Measurements from ENCODE around the gene BCL7C. TPM values are rescaled to one million over a fixed set of nuclear protein-coding genes. Genes with fewer than 3 reads are reported as not detected.

BCL7C gene
- total and polyA plus RNA-seq, 10 of the 15 experiments (the other 5 are each of a cell fraction or from before 2014, with no cell fraction given), result 1.1 to 30.5 (median 13.7) TPM

DNA sequence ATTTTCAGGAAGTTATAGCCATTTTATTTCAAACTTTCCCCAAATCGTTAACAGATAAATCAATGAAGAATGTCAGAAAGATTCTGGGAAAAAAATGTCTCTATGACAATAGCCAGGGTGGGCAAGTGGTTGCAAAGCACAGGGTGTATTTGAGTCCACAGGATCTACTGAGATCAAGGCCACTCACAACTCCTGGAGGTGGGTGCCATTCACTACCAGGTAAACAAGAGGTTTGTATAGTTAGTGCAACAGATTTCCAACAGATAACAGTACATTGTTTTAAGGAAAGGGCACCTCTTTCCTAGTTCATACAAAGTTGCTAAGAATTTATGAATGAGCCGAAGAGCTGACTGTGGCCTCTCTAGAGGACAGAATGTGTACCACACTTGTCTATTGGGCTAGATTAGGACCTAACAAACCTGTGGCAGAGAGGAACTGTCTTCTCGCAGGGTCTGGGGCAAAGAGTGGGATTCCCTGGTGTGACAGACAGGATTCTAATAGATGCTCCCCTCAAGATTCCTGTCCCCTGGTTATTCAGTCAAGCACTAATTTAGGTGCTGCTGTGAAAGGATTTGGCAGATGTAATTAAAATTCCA lies 54.9 kb downstream of the BCL7C start:
- ChIA-PET RAD21 (ENCODE audit: unreplicated experiment) (interaction anchor here (1.1 kb wide), 1 partner anchor 103 kb away, joined by 4 read pairs; no protein-coding TSS in a partner anchor), CTCF (interaction anchor here (0.6 to 2.5 kb wide), 7 partner anchors 25 to 122 kb away, joined by 3 to 7 read pairs (median 4); no protein-coding TSS in a partner anchor), POLR2A (interaction anchor here (0.5 to 1.1 kb wide), 2 partner anchors 51 to 67 kb away, joined by 3 to 4 read pairs; no protein-coding TSS in a partner anchor), SMC1A (ENCODE audit: uncharacterized antibody, unreplicated experiment) (interaction anchor here (0.8 to 1.3 kb wide), 3 partner anchors 14 to 62 kb away, joined by 3 to 4 read pairs (median 3); no protein-coding TSS in a partner anchor)
- no peak for DNase-seq (ENCODE audit: low read depth, low spot score)
- no TSS peak for BruUV-seq (replicated peaks)
- H3K4me2 ChIP-seq (ENCODE audit: control insufficient read depth, insufficient read depth), result no peak overlapping the region
- no peak overlapping the region for H3K27ac ChIP-seq (ENCODE audit: control insufficient read depth, insufficient read depth)
- intact Hi-C loops (cut with micrococcal nuclease; ENCODE audit: unreplicated experiment), result no loop called here
- no peaks in the 10 kb centered on the region for H3K36me3 ChIP-seq (ENCODE audit: control insufficient read depth in 2 of 2, insufficient read depth in 2 of 2, low read length in 1 of 2)
- no peak overlapping the region for H2AFZ ChIP-seq (ENCODE audit: control insufficient read depth, low read depth, low read length)
- no peaks in the 10 kb centered on the region for H3K9me3 ChIP-seq (replicated peaks; ENCODE audit: control insufficient read depth, insufficient read depth, low read length)
- no peaks in the 10 kb centered on the region for H3K4me1 ChIP-seq (ENCODE audit: control insufficient read depth, insufficient read depth, low read length)
- no peaks in the 10 kb centered on the region for H3K79me2 ChIP-seq (ENCODE audit: control insufficient read depth, insufficient read depth, low read length)
- no peaks in the 10 kb centered on the region for H4K20me1 ChIP-seq (ENCODE audit: control insufficient read depth, insufficient read depth)
- FAIRE-seq, result no peak
- no peak overlapping the region for H3K4me3 ChIP-seq
- in situ Hi-C loops (cut with MboI), result no loop called here
- no peak overlapping the region for H3K9ac ChIP-seq (ENCODE audit: control insufficient read depth, insufficient read depth, low read length)
- 33% methylated on average over 3 of the region's 3 CpGs for WGBS (ENCODE audit: insufficient coverage, insufficient replicate concordance, low lambda C conversion rate, missing lambda C conversion rate)
- H3K27me3 ChIP-seq (replicated peaks in 1 of 2; ENCODE audit: control insufficient read depth in 2 of 2, insufficient read depth in 2 of 2, low read length in 1 of 2), result no peaks in the 10 kb centered on the region
- ATAC-seq, result 0 out of 3 replicates have a peak, but pooled peaks have one; percentile 35
- TF ChIP-seq NR2C2 (IDR thresholded peaks at IDR 0.05; ENCODE audit: borderline replicate concordance, control insufficient read depth, insufficient read length, low read depth) (no peak), NFYB (IDR thresholded peaks at IDR 0.05; ENCODE audit: insufficient read depth, low read depth, low read length) (no peak), KLF5 (IDR thresholded peaks at IDR 0.05; ENCODE audit: partially characterized antibody) (no peak), ZNF384 (IDR thresholded peaks at IDR 0.05; ENCODE audit: borderline replicate concordance, low read depth, low read length) (no peak), ESRRA (IDR thresholded peaks at IDR 0.05; ENCODE audit: low read length) (no peak), PRDM15 (CRISPR knock-in tag; IDR thresholded peaks at IDR 0.05) (no peak), JUND (IDR thresholded peaks at IDR 0.05; ENCODE audit: low read depth, low read length) (no peak), KDM1A (IDR thresholded peaks at IDR 0.05; ENCODE audit: borderline replicate concordance) (no peak), LARP7 (IDR thresholded peaks at IDR 0.05) (no peak), ATF7 (IDR thresholded peaks at IDR 0.05; ENCODE audit: low read depth) (no peak), RBBP5 (conservative IDR thresholded peaks at IDR 0.05) (no peak), NR2C1 (IDR thresholded peaks at IDR 0.05) (no peak), CHD1 (IDR thresholded peaks at IDR 0.05; ENCODE audit: low read depth, low read length) (no peak), FOS (IDR thresholded peaks at IDR 0.05; ENCODE audit: borderline replicate concordance, extremely low read depth, insufficient read length) (no peak), IRF5 (IDR thresholded peaks at IDR 0.05; ENCODE audit: borderline replicate concordance) (no peak), BACH1 (IDR thresholded peaks at IDR 0.05; ENCODE audit: borderline replicate concordance) (no peak)
- TF ChIP-seq, protein P1, sequence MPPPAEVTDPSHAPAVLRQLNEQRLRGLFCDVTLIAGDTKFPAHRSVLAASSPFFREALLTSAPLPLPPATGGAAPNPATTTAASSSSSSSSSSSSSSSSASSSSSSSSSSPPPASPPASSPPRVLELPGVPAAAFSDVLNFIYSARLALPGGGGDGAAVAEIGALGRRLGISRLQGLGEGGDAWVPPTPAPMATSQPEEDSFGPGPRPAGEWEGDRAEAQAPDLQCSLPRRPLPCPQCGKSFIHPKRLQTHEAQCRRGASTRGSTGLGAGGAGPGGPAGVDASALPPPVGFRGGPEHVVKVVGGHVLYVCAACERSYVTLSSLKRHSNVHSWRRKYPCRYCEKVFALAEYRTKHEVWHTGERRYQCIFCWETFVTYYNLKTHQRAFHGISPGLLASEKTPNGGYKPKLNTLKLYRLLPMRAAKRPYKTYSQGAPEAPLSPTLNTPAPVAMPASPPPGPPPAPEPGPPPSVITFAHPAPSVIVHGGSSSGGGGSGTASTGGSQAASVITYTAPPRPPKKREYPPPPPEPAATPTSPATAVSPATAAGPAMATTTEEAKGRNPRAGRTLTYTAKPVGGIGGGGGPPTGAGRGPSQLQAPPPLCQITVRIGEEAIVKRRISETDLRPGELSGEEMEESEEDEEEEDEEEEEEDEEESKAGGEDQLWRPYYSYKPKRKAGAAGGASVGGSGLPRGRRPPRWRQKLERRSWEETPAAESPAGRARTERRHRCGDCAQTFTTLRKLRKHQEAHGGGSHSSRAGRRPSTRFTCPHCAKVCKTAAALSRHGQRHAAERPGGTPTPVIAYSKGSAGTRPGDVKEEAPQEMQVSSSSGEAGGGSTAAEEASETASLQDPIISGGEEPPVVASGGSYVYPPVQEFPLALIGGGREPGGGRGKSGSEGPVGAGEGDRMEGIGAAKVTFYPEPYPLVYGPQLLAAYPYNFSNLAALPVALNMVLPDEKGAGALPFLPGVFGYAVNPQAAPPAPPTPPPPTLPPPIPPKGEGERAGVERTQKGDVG (CRISPR knock-in tag; IDR thresholded peaks at IDR 0.05), result no peak

All from GM12878 (cell line).